ENCODE results near the gene SCARF1.

GRCh38 chr17:1630662-1631061 is 14.9 kb downstream of the SCARF1 start:
- TF ChIP-seq EZH2 (IDR thresholded peaks at IDR 0.05): no peak
- TF ChIP-seq POLR2AphosphoS5 (IDR thresholded peaks at IDR 0.05; ENCODE audit: borderline replicate concordance, low read depth, low read length): no peak

All from SK-N-MC (cell line).